Raji (cell line): ENCODE data around the gene ZFP2.
A peak's percentile ranks its signal among the peaks of the same experiment; 100 is the strongest.

Source experiments
- POLR2A ChIP-seq: IDR thresholded peaks from 2 replicates; pipeline ENCODE4 v1.6.1; 2011; ENCODE audit warnings: low read depth, low read length, control low read depth; ENCODE audit not compliant: insufficient read depth

The ZFP2 gene

GRCh38 chr5:178895615-178896571, at the start of gene ZFP2:
ZFP2 (plus strand) TSS chr5:178895913; CDS start chr5:178931314, 35,401 bp downstream.
- TF ChIP-seq POLR2A: no peak

- TF ChIP-seq POLR2A: no peak
Observed at GRCh38 chr5:178849316-178849715, 46.4 kb upstream of the ZFP2 start.

- no peak for TF ChIP-seq POLR2A
Observed at GRCh38 chr5:178851951-178852350, 43.8 kb upstream of the ZFP2 start.

- no peak for TF ChIP-seq POLR2A
Observed at GRCh38 chr5:178854284-178854683, 41.4 kb upstream of the ZFP2 start.

GRCh38 chr5:178859625-178860521, 35.8 kb upstream of the ZFP2 start, which contains the start of gene ZNF354B:
ZNF354B (plus strand) TSS chr5:178859953; CDS start chr5:178861048, 1,095 bp downstream.
- TF ChIP-seq POLR2A: peak; percentile 60

- no peak for TF ChIP-seq POLR2A
Observed at GRCh38 chr5:178861627-178862026, 34.1 kb upstream of the ZFP2 start.

- TF ChIP-seq POLR2A: no peak
Observed at GRCh38 chr5:178866946-178867345, 28.8 kb upstream of the ZFP2 start.

GRCh38 chr5:178869577-178869976, 26.1 kb upstream of the ZFP2 start:
- no peak for TF ChIP-seq POLR2A

- TF ChIP-seq POLR2A: no peak
Observed at GRCh38 chr5:178870411-178870810, 25.3 kb upstream of the ZFP2 start.

GRCh38 chr5:178872302-178872701, 23.4 kb upstream of the ZFP2 start:
- TF ChIP-seq POLR2A: no peak

GRCh38 chr5:178883815-178884430, 11.8 kb upstream of the ZFP2 start:
- no peak for TF ChIP-seq POLR2A

- TF ChIP-seq POLR2A: no peak
Observed at GRCh38 chr5:178899289-178899688, 3.6 kb downstream of the ZFP2 start.

GRCh38 chr5:178902849-178903248, 7.1 kb downstream of the ZFP2 start:
- no peak for TF ChIP-seq POLR2A

GRCh38 chr5:178931846-178932760, 36.4 kb downstream of the ZFP2 start:
- no peak for TF ChIP-seq POLR2A
